Smooth muscle cell (in vitro differentiated cells): ENCODE results near the gene DAB2. TPM values are rescaled to one million over a fixed set of nuclear protein-coding genes. Genes with fewer than 3 reads are reported as not detected.

Experiments
- DNase-seq: peaks from one replicate; lab custom pipeline; 2025; ENCODE audit not compliant: unreplicated experiment; lab: John Stamatoyannopoulos, UW
- H2AFZ ChIP-seq: fragments of 200-600 bp; sonication (generic); 2 replicates; pipeline ENCODE4 v1.6.0; 2016; ENCODE audit warnings: antibody characterized with exemption, low read depth, mild to moderate bottlenecking
- H3F3A ChIP-seq: fragments of 200-600 bp; sonication (generic); 2 replicates; pipeline ENCODE4 v1.6.0; 2017; ENCODE audit warnings: antibody characterized with exemption, low read depth
- H3K27ac ChIP-seq: fragments of 200-600 bp; sonication (generic); 2 replicates; pipeline ENCODE4 v1.5.1; 2016; ENCODE audit warnings: low read depth, mild to moderate bottlenecking
- H3K27me3 ChIP-seq: fragments of 200-600 bp; sonication (generic); 2 replicates; pipeline ENCODE4 v1.6.1; 2016; ENCODE audit warnings: low read depth, mild to moderate bottlenecking
- H3K36me3 ChIP-seq: fragments of 200-600 bp; sonication (generic); 2 replicates; pipeline ENCODE4 v1.5.1; 2016; ENCODE audit warnings: low read depth
- H3K4me1 ChIP-seq: fragments of 200-600 bp; sonication (generic); 2 replicates; pipeline ENCODE4 v1.5.1; 2016; ENCODE audit warnings: low read depth
- H3K4me2 ChIP-seq: fragments of 200-600 bp; sonication (generic); 2 replicates; pipeline ENCODE4 v1.6.0; 2016; ENCODE audit warnings: mild to moderate bottlenecking
- H3K4me3 ChIP-seq: fragments of 200-600 bp; sonication (generic); 2 replicates; pipeline ENCODE4 v1.5.1; 2016; ENCODE audit warnings: mild to moderate bottlenecking
- H3K79me2 ChIP-seq: fragments of 200-600 bp; sonication (generic); 2 replicates; pipeline ENCODE4 v1.6.0; 2016; ENCODE audit warnings: low read depth, mild to moderate bottlenecking
- H3K9ac ChIP-seq: fragments of 200-600 bp; sonication (generic); 2 replicates; pipeline ENCODE4 v1.6.0; 2016; ENCODE audit warnings: low read depth
- H3K9me3 ChIP-seq: fragments of 200-600 bp; sonication (generic); replicated peaks from 2 replicates; pipeline ENCODE4 v1.5.1; 2016; ENCODE audit warnings: low read depth
- H4K20me1 ChIP-seq: fragments of 200-600 bp; sonication (generic); 2 replicates; pipeline ENCODE4 v1.6.0; 2016; ENCODE audit warnings: low read depth
- CTCF ChIP-seq: fragments of 200-600 bp; sonication (generic); IDR thresholded peaks from 2 replicates; pipeline ENCODE4 v1.5.1; 2017; ENCODE audit warnings: borderline replicate concordance, mild to moderate bottlenecking, antibody characterized with exemption; ENCODE audit not compliant: insufficient read depth, poor library complexity, severe bottlenecking
- WGBS: methylation state at CpG from one replicate; pipeline ENCODE4 v1.1.7; 2016; ENCODE audit warnings: low lambda C conversion rate; 5-methylcytosine and 5-hydroxymethylcytosine counted together
- polyA plus RNA-seq: library from polyadenylated mRNA; unstranded; fragments of >200 nt; fragmentation: Nextera tagmentation; extraction: Ambion mirVana; gene quantifications from 2 replicates; pipeline ENCODE4 v1.2.1, GENCODE V29; 2016
- total RNA-seq: library from RNA; depleted of rRNA; stranded (reverse); fragments of >200 nt; gene quantifications from 2 replicates; pipeline ENCODE4 v1.2.3, GENCODE V29; 2014

DAB2 gene
- total and polyA plus RNA-seq, 2 experiments from 2014 or later = 87.2 to 105 TPM

GRCh38 chr5:39360471-39361111 is 64.2 kb downstream of the DAB2 start:
- no peaks in the 10 kb centered on the region for H3F3A ChIP-seq
- H3K4me3 ChIP-seq = no peak overlapping the region
- no peak for DNase-seq
- no peaks in the 10 kb centered on the region for H3K27me3 ChIP-seq
- H3K27ac ChIP-seq = no peak overlapping the region
- no peak overlapping the region for H2AFZ ChIP-seq
- no peaks in the 10 kb centered on the region for H4K20me1 ChIP-seq
- H3K9ac ChIP-seq = no peak overlapping the region
- TF ChIP-seq CTCF = no peak
- H3K36me3 ChIP-seq = no peaks in the 10 kb centered on the region
- no peaks in the 10 kb centered on the region for H3K79me2 ChIP-seq
- WGBS = 95% methylated on average over 5 of the region's 5 CpGs
- no peaks in the 10 kb centered on the region for H3K9me3 ChIP-seq
- no peak overlapping the region for H3K4me2 ChIP-seq
- H3K4me1 ChIP-seq = no peaks in the 10 kb centered on the region

GRCh38 chr5:39356263-39356662 is 68.5 kb downstream of the DAB2 start:
- no peaks in the 10 kb centered on the region for H3K27me3 ChIP-seq
- H3K36me3 ChIP-seq = no peaks in the 10 kb centered on the region
- no peak overlapping the region for H3K9ac ChIP-seq
- no peaks in the 10 kb centered on the region for H3F3A ChIP-seq
- no peak overlapping the region for H3K4me2 ChIP-seq
- WGBS = 86% methylated on average over 3 of the region's 3 CpGs
- no peaks in the 10 kb centered on the region for H3K4me1 ChIP-seq
- H4K20me1 ChIP-seq = no peaks in the 10 kb centered on the region
- no peak for DNase-seq
- no peak overlapping the region for H3K4me3 ChIP-seq
- no peak for TF ChIP-seq CTCF
- H3K9me3 ChIP-seq = no peaks in the 10 kb centered on the region
- H3K27ac ChIP-seq = no peak overlapping the region
- H3K79me2 ChIP-seq = no peaks in the 10 kb centered on the region
- H2AFZ ChIP-seq = no peak overlapping the region

DNA sequence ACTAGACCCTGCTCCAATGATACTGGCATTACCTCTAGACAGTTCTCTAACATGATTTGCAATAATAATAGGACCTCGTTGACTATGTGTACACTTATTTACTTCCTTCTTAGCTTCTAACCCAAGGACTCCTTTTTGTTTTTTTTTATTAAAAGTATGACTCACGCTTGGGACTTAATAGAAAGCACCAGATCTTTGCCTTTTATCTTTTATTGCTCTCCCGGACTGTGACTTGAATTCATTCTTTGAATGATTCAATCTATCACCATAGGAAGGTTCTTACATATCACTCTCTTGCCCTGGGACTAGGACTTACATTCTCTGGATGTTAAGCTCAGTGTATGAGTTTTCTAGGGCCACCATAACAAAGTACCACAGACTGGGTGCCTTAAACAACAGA is 69.5 kb downstream of the DAB2 start:
- DNase-seq = no peak
- no peak overlapping the region for H2AFZ ChIP-seq
- WGBS = 80% methylated on average over 3 of the region's 3 CpGs

More for the DNA sequence above, 69.5 kb downstream of the DAB2 start:
- H4K20me1 ChIP-seq = no peaks in the 10 kb centered on the region
- H3K27ac ChIP-seq = no peak overlapping the region
- TF ChIP-seq CTCF = no peak
- no peaks in the 10 kb centered on the region for H3K79me2 ChIP-seq
- H3K27me3 ChIP-seq = no peaks in the 10 kb centered on the region
- H3K36me3 ChIP-seq = no peaks in the 10 kb centered on the region
- no peaks in the 10 kb centered on the region for H3K9me3 ChIP-seq
- no peaks in the 10 kb centered on the region for H3K4me1 ChIP-seq
- H3K4me2 ChIP-seq = no peak overlapping the region
- no peak overlapping the region for H3K4me3 ChIP-seq
- no peak overlapping the region for H3K9ac ChIP-seq
- H3F3A ChIP-seq = no peaks in the 10 kb centered on the region
